ENCODE data around the gene L1TD1. TPM values are rescaled to one million over a fixed set of nuclear protein-coding genes. Genes with fewer than 3 reads are reported as not detected.
A peak's percentile ranks its signal among the peaks of the same experiment; 100 is the strongest.

The L1TD1 gene
- total and polyA plus RNA-seq, 2 of the 13 experiments (the other 11 are each of a cell fraction or from before 2014, with no cell fraction given), result not detected

GRCh38 chr1:62198781-62199125 lies 4.1 kb downstream of the L1TD1 start (continued):
- no peak for TF ChIP-seq TARDBP (CRISPR knock-in tag; IDR thresholded peaks at IDR 0.05)
- no peak for TF ChIP-seq ZNF562 (CRISPR knock-in tag; IDR thresholded peaks at IDR 0.05; ENCODE audit: borderline replicate concordance)
- TF ChIP-seq ZFP36L1 (CRISPR knock-in tag; IDR thresholded peaks at IDR 0.05), result no peak
- no peak for TF ChIP-seq ZNF75D (CRISPR knock-in tag; IDR thresholded peaks at IDR 0.05; ENCODE audit: borderline replicate concordance)
- no peak for TF ChIP-seq CAMTA2 (CRISPR knock-in tag; IDR thresholded peaks at IDR 0.05; ENCODE audit: borderline replicate concordance)
- TF ChIP-seq NKX3-1 (CRISPR knock-in tag; IDR thresholded peaks at IDR 0.05), result no peak
- no peak for TF ChIP-seq ZNF556 (CRISPR knock-in tag; IDR thresholded peaks at IDR 0.05; ENCODE audit: borderline replicate concordance)
- no peak for TF ChIP-seq ZNF207 (IDR thresholded peaks at IDR 0.05; ENCODE audit: borderline replicate concordance)
- TF ChIP-seq ZNF674 (CRISPR knock-in tag; IDR thresholded peaks at IDR 0.05; ENCODE audit: low read depth), result no peak
- no peak for TF ChIP-seq HOXA7 (CRISPR knock-in tag; IDR thresholded peaks at IDR 0.05)
- TF ChIP-seq, protein P1, sequence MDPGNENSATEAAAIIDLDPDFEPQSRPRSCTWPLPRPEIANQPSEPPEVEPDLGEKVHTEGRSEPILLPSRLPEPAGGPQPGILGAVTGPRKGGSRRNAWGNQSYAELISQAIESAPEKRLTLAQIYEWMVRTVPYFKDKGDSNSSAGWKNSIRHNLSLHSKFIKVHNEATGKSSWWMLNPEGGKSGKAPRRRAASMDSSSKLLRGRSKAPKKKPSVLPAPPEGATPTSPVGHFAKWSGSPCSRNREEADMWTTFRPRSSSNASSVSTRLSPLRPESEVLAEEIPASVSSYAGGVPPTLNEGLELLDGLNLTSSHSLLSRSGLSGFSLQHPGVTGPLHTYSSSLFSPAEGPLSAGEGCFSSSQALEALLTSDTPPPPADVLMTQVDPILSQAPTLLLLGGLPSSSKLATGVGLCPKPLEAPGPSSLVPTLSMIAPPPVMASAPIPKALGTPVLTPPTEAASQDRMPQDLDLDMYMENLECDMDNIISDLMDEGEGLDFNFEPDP (CRISPR knock-in tag; conservative IDR thresholded peaks at IDR 0.05), result no peak
- TF ChIP-seq ZNF407 (CRISPR knock-in tag; IDR thresholded peaks at IDR 0.05; ENCODE audit: not compliant biosample characterization), result no peak
- TF ChIP-seq MED13 (CRISPR knock-in tag; IDR thresholded peaks at IDR 0.05), result no peak
- TF ChIP-seq, protein P2, sequence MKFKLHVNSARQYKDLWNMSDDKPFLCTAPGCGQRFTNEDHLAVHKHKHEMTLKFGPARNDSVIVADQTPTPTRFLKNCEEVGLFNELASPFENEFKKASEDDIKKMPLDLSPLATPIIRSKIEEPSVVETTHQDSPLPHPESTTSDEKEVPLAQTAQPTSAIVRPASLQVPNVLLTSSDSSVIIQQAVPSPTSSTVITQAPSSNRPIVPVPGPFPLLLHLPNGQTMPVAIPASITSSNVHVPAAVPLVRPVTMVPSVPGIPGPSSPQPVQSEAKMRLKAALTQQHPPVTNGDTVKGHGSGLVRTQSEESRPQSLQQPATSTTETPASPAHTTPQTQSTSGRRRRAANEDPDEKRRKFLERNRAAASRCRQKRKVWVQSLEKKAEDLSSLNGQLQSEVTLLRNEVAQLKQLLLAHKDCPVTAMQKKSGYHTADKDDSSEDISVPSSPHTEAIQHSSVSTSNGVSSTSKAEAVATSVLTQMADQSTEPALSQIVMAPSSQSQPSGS (CRISPR knock-in tag; IDR thresholded peaks at IDR 0.05), result peak; percentile 93
- no peak for TF ChIP-seq NAIF1 (CRISPR knock-in tag; IDR thresholded peaks at IDR 0.05; ENCODE audit: borderline replicate concordance)
- no peak for TF ChIP-seq ZNF17 (CRISPR knock-in tag; IDR thresholded peaks at IDR 0.05)
- no peak for TF ChIP-seq ZNF441 (CRISPR knock-in tag; IDR thresholded peaks at IDR 0.05; ENCODE audit: borderline replicate concordance)
- peak; percentile 83 for TF ChIP-seq HDAC1 (CRISPR knock-in tag; IDR thresholded peaks at IDR 0.05)
- TF ChIP-seq PHF20 (CRISPR knock-in tag; IDR thresholded peaks at IDR 0.05), result no peak
- TF ChIP-seq SIN3A (IDR thresholded peaks at IDR 0.05; ENCODE audit: borderline replicate concordance, low read depth, low read length), result no peak
